Fibroblast of the aortic adventitia (primary cell): ENCODE results near the gene ASAP2. TPM values are rescaled to one million over a fixed set of nuclear protein-coding genes. Genes with fewer than 3 reads are reported as not detected.

Experiments
- DNase-seq: peaks from one replicate; pipeline ENCODE4 v3.0.0-alpha.2; 2010; ENCODE audit warnings: low read depth
- H3K4me3 ChIP-seq: 2 replicates; pipeline ENCODE4 v1.5.1; 2011; ENCODE audit warnings: low read depth, mild to moderate bottlenecking, control low read depth, low read length, moderate library complexity
- CTCF ChIP-seq: IDR thresholded peaks from 2 replicates; pipeline ENCODE4 v1.5.1; 2011; ENCODE audit warnings: mild to moderate bottlenecking, low read length, control low read depth, inconsistent platforms; ENCODE audit not compliant: insufficient read depth
- total RNA-seq: library from RNA; depleted of rRNA; stranded (reverse); fragments of >200 nt; gene quantifications from 2 replicates; pipeline ENCODE4 v1.2.3, GENCODE V29; 2012; ENCODE audit warnings: low replicate concordance

Gene ASAP2
- total RNA-seq, 1 donor = 76.4 TPM

DNA sequence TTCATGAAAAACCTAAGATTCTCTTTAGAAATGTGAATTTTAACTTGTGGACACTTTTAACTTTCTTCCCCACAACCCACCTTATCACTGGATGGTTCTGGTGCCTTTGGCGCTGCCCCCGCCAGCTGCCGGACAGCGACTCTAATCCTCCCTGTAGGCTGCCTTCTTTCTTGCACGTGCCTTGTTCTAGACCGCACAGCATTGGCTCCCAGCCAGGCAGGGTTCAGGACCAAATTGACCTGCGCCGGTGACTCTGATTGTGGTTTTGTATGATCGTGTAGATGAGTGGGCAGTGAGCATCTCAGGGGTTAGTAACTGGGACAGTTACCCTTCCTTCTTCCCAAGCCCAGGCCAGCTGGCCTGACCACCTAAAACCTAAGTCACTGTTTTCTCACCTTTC lies 106.8 kb downstream of the ASAP2 start:
- no peak for DNase-seq
- TF ChIP-seq CTCF = no peak
- H3K4me3 ChIP-seq = no peak overlapping the region

GRCh38 chr2:9315280-9315847 lies 108.8 kb downstream of the ASAP2 start:
- H3K4me3 ChIP-seq = no peak overlapping the region
- TF ChIP-seq CTCF = no peak
- no peak for DNase-seq

DNA sequence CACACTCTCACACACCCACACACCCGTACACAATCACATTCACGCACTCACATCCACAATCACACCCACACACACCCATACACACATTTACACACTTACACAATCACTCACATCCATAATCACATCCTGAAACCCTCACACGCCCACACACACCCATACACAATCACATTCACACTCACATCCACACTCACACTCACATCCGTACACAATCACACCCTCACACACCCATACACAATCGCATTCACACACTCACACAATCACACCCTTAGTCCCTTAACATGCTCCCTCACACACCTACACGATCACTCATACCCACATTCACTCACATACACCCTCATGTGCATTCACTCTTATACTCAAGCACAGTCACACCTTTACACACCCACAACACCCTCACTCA lies 110.9 kb downstream of the ASAP2 start:
- no peak overlapping the region for H3K4me3 ChIP-seq
- no peak for DNase-seq
- no peak for TF ChIP-seq CTCF

DNA sequence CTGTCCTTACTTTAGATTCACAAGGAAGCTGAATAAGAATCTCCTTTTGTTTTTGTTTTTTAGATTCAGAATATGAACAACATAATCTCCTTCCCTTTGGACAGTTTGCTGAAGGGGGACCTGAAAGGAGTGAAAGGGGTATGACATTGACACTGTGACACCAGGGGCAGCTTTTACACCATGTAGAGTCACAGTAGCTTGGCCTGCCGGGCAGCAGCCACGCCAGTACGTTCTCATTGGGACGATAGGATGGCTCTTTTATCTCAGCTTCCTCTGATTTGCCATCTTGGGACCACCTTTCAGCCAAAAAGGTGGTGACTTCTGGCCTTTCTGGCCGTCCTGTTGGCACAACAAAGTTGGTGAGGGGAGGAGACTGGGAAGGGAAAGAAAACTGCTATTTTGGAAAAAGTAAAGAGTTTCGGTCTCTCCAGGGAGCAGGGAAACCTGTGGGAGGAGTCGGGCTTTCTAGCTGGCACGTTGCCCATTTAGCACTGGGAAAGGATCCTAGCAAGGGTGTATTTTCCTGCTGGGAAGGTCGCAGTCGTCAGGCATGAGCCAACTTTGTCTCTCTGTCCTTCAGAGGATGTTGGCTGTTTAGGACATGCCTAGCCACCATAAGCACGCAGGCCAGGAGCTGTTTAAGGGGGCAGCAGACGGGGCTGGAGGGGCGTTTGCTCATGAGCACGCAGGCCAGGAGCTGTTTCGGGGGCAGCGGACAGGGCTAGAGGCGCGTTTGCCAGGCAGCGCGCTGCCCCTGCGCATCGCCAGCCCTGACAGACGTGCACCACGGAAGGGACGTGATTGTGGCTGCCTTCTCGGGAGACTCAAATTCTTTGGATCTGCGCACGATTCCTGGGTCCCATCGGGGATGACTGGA lies 112.1 kb downstream of the ASAP2 start:
- peak; percentile 68 for DNase-seq
- TF ChIP-seq CTCF = no peak

DNA sequence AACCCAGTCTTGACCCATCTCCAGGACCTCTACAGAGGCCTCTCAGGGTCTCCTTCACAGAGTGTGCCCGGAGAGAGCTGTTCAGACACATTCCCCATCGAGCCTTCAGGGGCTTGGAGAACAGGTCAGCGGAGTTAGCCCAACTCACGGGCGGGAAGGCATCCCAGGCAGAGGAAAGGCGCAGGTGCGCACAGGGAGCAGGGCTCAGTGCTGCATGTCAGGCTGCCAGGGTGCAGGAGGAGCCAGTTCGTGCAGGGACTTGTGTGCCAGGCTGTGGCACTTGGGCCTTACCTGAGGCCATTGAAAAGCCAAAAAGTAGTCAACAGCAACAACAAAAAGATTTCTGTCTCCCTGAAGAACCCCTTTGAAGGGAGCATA lies 112.7 kb downstream of the ASAP2 start:
- TF ChIP-seq CTCF = no peak
- no peak overlapping the region for H3K4me3 ChIP-seq
- no peak for DNase-seq

More for the DNA sequence above, 112.1 kb downstream of the ASAP2 start:
- H3K4me3 ChIP-seq = no peak overlapping the region

- DNase-seq = no peak
- TF ChIP-seq CTCF = no peak
- no peak overlapping the region for H3K4me3 ChIP-seq
Measured at GRCh38 chr2:9322576-9322975, 116.0 kb downstream of the ASAP2 start.

- no peak overlapping the region for H3K4me3 ChIP-seq
- no peak for TF ChIP-seq CTCF
- DNase-seq = no peak
Measured at GRCh38 chr2:9325428-9325827, 118.8 kb downstream of the ASAP2 start.
